Measurements from ENCODE around the gene TAS2R42. TPM values are rescaled to one million over a fixed set of nuclear protein-coding genes. Genes with fewer than 3 reads are reported as not detected.

TAS2R42 gene, protein sequence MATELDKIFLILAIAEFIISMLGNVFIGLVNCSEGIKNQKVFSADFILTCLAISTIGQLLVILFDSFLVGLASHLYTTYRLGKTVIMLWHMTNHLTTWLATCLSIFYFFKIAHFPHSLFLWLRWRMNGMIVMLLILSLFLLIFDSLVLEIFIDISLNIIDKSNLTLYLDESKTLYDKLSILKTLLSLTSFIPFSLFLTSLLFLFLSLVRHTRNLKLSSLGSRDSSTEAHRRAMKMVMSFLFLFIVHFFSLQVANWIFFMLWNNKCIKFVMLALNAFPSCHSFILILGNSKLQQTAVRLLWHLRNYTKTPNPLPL
- total RNA-seq = not detected in 2 replicates
- total RNA-seq (2013) = not detected
- not detected in 2 replicates for polyA plus RNA-seq
- polyA minus RNA-seq = not detected in 2 replicates

DNA sequence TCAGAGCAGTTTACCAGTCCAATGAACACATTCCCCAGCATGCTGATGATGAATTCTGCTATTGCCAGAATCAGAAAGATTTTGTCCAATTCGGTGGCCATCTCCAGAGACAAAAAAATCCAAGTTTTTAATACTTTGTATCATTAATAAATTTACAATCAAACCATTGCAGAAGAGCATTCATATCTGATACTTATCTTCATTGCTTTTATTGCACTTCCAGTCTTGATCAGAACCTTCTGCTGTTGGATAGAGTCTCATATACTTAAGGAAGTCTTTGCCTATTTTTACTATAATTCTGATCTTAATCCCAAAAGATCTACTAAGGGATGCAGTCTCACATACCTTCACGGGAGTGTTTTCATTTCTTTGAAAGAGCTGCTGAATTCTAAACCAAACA is at the start of gene TAS2R42:
TAS2R42 (minus strand) TSS at position 101 of the 400 bp plus-strand sequence; CDS start at position 101, 0 bp downstream.
- H3K27me3 Mint-ChIP-seq = no peaks in the 10 kb centered on the region
- no peak within 1 kb of the TSS for H3K4me3 Mint-ChIP-seq
- CTCF ChIA-PET = no interaction called here

DNA sequence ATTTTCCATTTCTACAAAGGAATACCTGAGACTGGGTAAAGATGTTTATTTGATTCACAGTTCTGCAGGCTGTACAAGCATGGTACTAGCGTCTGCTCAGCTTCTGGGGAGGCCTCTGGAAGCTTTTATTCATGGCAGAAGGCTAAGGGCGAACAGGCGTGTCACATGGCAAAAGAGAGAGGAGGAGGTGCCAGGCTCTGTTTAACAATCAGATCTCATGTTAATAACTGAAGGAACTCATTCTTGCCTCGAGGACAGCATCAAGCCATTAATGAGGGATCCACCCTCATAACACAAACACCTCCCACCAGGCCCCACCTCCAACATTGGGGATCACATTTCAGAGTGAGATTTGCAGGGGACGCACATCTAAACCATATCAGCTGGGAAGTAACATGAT is 46.8 kb upstream of the TAS2R42 start:
- H3K4me3 Mint-ChIP-seq = no peak overlapping the region
- no peak for DNase-seq
- ChIA-PET CTCF (no interaction called here), POLR2A (no interaction called here)
- no peak overlapping the region for H3K27ac ChIP-seq (ENCODE audit: low read length in 2 of 2)
- H3K4me1 ChIP-seq (ENCODE audit: control insufficient read depth in 2 of 2, insufficient read depth in 2 of 2, low read length in 2 of 2) = no peaks in the 10 kb centered on the region
- H3K27me3 Mint-ChIP-seq = no peaks in the 10 kb centered on the region
- TF ChIP-seq, protein P1, sequence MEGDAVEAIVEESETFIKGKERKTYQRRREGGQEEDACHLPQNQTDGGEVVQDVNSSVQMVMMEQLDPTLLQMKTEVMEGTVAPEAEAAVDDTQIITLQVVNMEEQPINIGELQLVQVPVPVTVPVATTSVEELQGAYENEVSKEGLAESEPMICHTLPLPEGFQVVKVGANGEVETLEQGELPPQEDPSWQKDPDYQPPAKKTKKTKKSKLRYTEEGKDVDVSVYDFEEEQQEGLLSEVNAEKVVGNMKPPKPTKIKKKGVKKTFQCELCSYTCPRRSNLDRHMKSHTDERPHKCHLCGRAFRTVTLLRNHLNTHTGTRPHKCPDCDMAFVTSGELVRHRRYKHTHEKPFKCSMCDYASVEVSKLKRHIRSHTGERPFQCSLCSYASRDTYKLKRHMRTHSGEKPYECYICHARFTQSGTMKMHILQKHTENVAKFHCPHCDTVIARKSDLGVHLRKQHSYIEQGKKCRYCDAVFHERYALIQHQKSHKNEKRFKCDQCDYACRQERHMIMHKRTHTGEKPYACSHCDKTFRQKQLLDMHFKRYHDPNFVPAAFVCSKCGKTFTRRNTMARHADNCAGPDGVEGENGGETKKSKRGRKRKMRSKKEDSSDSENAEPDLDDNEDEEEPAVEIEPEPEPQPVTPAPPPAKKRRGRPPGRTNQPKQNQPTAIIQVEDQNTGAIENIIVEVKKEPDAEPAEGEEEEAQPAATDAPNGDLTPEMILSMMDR (IDR thresholded peaks at IDR 0.05) = no peak
- no peak for TF ChIP-seq EZH2 (IDR thresholded peaks at IDR 0.05; ENCODE audit: borderline replicate concordance, insufficient read depth, low read depth, low read length, poor library complexity, severe bottlenecking)
- H3K9me3 Mint-ChIP-seq (ENCODE audit: insufficient read depth) = peaks cover 2% of the 10 kb centered on the region
- H3K36me3 ChIP-seq (replicated peaks in 1 of 2; ENCODE audit: control extremely low read depth in 1 of 2, control insufficient read depth in 1 of 2, extremely low read depth in 1 of 2, insufficient read depth in 2 of 2, low read length in 1 of 2) = no peaks in the 10 kb centered on the region
- no peak for ATAC-seq (ENCODE audit: low read depth)
- H3K79me2 ChIP-seq (ENCODE audit: control insufficient read depth, insufficient read depth, low read length) = no peaks in the 10 kb centered on the region
- H3K9ac ChIP-seq (ENCODE audit: low read length) = no peak overlapping the region
- H4K20me1 ChIP-seq (ENCODE audit: control insufficient read depth, insufficient read depth, low read length, poor library complexity, severe bottlenecking) = no peaks in the 10 kb centered on the region
- no peaks in the 10 kb centered on the region for H3K9me3 ChIP-seq (ENCODE audit: control extremely low read depth in 1 of 3, control insufficient read depth in 2 of 3, insufficient read depth in 1 of 3, low read length in 2 of 3)
- no peak overlapping the region for H3K4me3 ChIP-seq (ENCODE audit: control extremely low read depth in 1 of 5, extremely low read depth in 1 of 5, insufficient read depth in 1 of 5, low read depth in 2 of 5, low read length in 4 of 5)
- H3K27me3 ChIP-seq (replicated peaks in 1 of 4; ENCODE audit: control extremely low read depth in 1 of 4, control insufficient read depth in 3 of 4, insufficient read depth in 4 of 4, low read length in 3 of 4) = no peaks in the 10 kb centered on the region
- H3K4me1 Mint-ChIP-seq = no peaks in the 10 kb centered on the region
- no peak overlapping the region for H3K27ac Mint-ChIP-seq
- WGBS (ENCODE audit: insufficient coverage) = 83% methylated on average over 3 of the region's 5 CpGs
- intact Hi-C loops (cut with micrococcal nuclease) = no loop called here
- H2AFZ ChIP-seq (ENCODE audit: insufficient read depth, low read depth, low read length, poor library complexity, severe bottlenecking) = no peak overlapping the region
- H3K4me2 ChIP-seq (replicated peaks; ENCODE audit: low read depth, low read length, poor library complexity, severe bottlenecking) = no peak overlapping the region

More for the DNA sequence above, at the start of gene TAS2R42:
- Histone ChIP-seq H3K9me3 (ENCODE audit: control extremely low read depth in 1 of 3, control insufficient read depth in 2 of 3, insufficient read depth in 1 of 3, low read length in 2 of 3) (no peaks in the 10 kb centered on the region), H2AFZ (ENCODE audit: insufficient read depth, low read depth, low read length, poor library complexity, severe bottlenecking) (no peak within 1 kb of the TSS), H3K27me3 (replicated peaks in 1 of 4; ENCODE audit: control extremely low read depth in 1 of 4, control insufficient read depth in 3 of 4, insufficient read depth in 4 of 4, low read length in 3 of 4) (no peaks in the 10 kb centered on the region), H3K27ac (ENCODE audit: low read length in 2 of 2) (no peak within 1 kb of the TSS), H3K4me1 (ENCODE audit: control insufficient read depth in 2 of 2, insufficient read depth in 2 of 2, low read length in 2 of 2) (no peaks in the 10 kb centered on the region), H3K4me3 (ENCODE audit: control extremely low read depth in 1 of 5, extremely low read depth in 1 of 5, insufficient read depth in 1 of 5, low read depth in 2 of 5, low read length in 4 of 5) (no peak within 1 kb of the TSS), H3K36me3 (replicated peaks in 1 of 2; ENCODE audit: control extremely low read depth in 1 of 2, control insufficient read depth in 1 of 2, extremely low read depth in 1 of 2, insufficient read depth in 2 of 2, low read length in 1 of 2) (no peaks in the 10 kb centered on the region), H3K79me2 (ENCODE audit: control insufficient read depth, insufficient read depth, low read length) (no peaks in the 10 kb centered on the region), H3K4me2 (replicated peaks; ENCODE audit: low read depth, low read length, poor library complexity, severe bottlenecking) (no peak within 1 kb of the TSS), H4K20me1 (ENCODE audit: control insufficient read depth, insufficient read depth, low read length, poor library complexity, severe bottlenecking) (no peaks in the 10 kb centered on the region), H3K9ac (ENCODE audit: low read length) (no peak within 1 kb of the TSS)
- no CpG with 5 or more reads among the region's 2 CpGs for WGBS (ENCODE audit: insufficient coverage)
- H3K27ac Mint-ChIP-seq = no peak within 1 kb of the TSS
- no peaks in the 10 kb centered on the region for H3K9me3 Mint-ChIP-seq (ENCODE audit: insufficient read depth)
- intact Hi-C loops (cut with micrococcal nuclease) = no loop called here
- ATAC-seq (ENCODE audit: low read depth) (no peak), DNase-seq (no peak)
- POLR2A ChIA-PET = no interaction called here
- TF ChIP-seq EZH2 (IDR thresholded peaks at IDR 0.05; ENCODE audit: borderline replicate concordance, insufficient read depth, low read depth, low read length, poor library complexity, severe bottlenecking) = no peak
- TF ChIP-seq, protein P1 (IDR thresholded peaks at IDR 0.05) = no peak
- no peaks in the 10 kb centered on the region for H3K4me1 Mint-ChIP-seq

Data from B cell (primary cell).